ENCODE data around the gene FBXL4.

Gene FBXL4

DNA sequence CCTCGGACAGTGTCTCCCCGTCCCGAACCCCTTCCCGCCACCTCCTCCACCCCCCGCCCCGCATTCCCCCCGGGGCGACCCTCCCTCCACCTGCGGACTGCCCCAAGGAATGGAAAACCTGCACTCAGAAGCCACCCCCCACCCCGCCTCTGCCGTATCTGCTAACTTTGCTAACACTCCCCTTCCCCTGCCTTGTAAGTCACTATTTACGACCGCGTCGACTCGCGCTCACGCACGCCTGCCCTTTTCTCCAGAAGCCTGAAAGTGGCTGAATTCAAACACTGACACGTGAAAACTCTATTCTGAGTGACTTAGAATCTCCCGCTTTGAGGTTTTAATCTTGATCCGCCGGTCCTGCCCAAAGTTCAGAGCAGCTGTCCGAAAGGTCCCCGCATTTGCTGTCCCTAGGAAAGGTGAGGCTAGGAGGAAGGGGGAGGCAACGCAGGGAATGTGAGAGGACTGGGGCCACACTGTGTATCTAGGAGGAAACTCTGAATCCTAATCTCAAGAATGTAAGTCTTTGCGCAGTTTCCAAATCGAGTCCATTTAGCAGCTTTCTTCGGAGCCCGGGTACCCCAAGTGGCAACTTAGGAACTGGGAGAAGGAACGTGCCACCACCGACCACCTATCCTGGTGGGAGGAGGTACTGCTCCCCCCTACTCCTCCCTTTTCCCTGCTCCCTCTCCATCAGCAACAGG lies 122.7 kb downstream of the FBXL4 start:
- DNase-seq (ENCODE audit: low spot score): no peak

DNA sequence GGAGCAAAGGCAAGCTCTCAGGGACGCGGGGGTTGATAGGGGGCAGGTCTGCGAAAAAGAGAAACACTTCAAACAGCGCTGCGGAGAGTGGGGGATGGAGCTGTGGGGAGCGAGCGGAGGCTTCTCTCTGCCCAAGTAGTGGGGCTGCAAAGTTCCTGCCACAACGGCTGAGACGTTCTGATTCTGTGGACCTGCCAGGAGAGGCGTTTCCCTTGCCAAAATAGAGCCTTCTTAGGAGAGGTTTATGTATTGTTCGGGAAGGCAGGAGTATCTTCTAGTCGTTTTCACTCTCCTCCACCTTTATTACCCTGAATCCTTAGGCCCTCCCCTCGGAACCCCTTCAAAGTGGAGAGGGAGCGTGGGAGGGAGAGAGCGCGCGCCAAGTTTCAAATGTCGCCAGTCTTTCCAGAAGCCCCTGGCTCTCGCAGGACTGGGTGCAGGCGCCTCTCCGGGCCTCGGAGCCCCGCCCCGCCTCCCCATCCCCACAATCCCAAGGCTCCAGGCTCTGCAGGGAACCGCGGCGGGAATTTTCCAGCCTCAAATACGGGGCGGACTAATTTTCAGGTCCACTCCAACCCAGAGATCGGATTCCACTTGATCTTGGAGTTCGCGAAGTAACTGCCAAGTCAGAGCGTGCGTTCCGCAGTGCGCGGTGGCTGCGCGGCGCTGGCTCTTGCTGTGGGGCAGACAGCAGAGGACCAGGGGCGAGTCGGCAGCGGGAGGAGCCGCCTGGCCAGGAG lies 123.4 kb downstream of the FBXL4 start:
- no peak for DNase-seq (ENCODE audit: low spot score)

DNA sequence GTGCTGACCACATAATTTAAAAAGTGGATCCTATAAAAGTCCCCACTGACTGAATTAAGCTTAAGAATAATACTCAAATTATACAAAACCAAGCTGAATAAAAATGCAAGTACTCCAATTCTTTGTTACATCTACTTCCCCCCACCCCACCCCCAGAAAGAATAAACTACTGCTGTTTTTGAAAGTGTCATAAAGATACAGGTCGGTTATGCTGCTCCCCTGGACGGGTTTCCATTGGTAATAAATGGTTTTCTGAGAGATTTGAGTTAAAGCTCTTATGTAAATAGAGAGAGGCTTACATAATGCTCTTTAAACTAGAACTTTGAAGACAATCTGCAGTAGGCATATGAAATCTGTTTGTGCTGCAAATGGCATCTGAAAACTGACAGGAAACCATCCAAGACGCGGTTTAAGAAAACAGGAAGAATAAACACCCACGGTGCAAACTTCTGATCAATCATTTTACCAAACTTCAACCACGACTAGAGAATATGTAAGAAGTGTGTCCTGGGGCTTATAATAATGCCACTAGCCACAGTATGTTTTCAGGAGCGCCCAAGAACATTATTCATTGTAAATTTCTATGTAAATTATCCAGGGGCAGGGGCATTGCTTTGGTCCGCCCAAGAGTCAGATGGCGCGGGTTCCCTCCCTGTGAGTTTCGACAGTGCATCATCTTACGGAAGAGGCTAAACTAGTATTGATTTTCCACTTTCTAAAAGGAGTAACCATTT lies 124.2 kb downstream of the FBXL4 start:
- DNase-seq (ENCODE audit: low spot score): no peak

DNA sequence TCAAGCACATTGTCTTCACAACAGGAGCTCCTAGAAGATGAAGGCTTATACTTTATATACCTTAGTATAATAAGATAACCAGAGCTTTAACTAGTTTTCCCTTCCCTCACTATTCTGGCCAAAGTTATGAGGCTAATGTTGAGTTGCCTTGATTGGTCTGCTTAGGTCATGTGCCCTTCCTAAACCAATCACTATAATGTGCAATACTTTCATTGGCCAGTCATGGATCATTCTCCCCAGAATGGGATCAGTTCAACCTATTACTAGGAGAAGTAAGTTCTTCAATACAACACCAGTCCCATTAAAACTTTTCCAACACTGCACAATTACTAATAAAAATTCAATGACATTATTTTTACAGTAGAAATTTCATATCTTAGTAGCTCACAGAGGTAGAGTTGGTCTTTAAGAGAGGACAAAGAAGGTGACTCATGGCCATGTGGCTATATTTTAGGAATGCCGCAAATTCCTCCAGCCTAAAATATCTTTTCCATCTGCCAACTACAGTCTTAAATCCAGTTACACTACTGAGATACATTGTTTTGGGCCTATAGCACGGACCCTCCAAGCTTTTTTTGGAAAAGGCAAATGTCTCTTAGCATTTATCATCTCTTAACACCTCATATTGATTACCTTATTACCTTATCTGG lies 125.9 kb downstream of the FBXL4 start:
- DNase-seq (ENCODE audit: low spot score): no peak
